Measurements from ENCODE around the gene MEF2A.

DNA sequence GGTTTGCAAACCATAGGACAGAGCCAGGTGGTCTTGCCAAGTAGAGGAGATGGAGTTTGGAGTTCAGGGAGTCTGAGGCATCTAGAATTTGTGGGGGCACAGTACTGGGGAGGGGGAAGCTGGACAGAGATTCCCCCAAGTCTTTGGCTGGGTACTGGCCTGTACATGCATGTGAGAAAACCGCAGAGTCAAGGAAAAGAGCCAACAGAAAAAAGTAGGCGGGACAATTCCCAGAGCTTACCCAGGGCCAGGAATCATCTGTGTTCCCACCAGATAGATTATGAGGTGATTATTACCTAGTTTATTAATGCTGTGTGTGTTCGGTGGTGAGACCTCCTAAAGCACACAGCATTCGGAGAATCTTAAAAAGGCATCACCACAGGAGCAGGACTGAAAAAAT, 156.1 kb downstream of the MEF2A start:
- TF ChIP-seq, protein P1, sequence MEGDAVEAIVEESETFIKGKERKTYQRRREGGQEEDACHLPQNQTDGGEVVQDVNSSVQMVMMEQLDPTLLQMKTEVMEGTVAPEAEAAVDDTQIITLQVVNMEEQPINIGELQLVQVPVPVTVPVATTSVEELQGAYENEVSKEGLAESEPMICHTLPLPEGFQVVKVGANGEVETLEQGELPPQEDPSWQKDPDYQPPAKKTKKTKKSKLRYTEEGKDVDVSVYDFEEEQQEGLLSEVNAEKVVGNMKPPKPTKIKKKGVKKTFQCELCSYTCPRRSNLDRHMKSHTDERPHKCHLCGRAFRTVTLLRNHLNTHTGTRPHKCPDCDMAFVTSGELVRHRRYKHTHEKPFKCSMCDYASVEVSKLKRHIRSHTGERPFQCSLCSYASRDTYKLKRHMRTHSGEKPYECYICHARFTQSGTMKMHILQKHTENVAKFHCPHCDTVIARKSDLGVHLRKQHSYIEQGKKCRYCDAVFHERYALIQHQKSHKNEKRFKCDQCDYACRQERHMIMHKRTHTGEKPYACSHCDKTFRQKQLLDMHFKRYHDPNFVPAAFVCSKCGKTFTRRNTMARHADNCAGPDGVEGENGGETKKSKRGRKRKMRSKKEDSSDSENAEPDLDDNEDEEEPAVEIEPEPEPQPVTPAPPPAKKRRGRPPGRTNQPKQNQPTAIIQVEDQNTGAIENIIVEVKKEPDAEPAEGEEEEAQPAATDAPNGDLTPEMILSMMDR (conservative IDR thresholded peaks at IDR 0.05 in 1 of 2, IDR thresholded peaks at IDR 0.05 in 1 of 2; ENCODE audit: extremely low read depth in 1 of 2, insufficient read depth in 1 of 2, low read depth in 1 of 2, low read length in 2 of 2), result no peak
- no peak for TF ChIP-seq EZH2 (IDR thresholded peaks at IDR 0.05; ENCODE audit: borderline replicate concordance, low read length)

All from mammary epithelial cell (primary cell).